SU-DHL-6 (cell line): ENCODE measurements around the gene GABRA4.

Experiments used
- H2AFZ ChIP-seq: fragments of 200-600 bp; sonication (generic); 2 replicates; pipeline ENCODE4 v1.6.1; 2014; ENCODE audit warnings: low read depth, mild to moderate bottlenecking, moderate library complexity, mixed read lengths, antibody characterized with exemption, low read length; ENCODE audit not compliant: severe bottlenecking
- H3F3A ChIP-seq: fragments of 200-600 bp; shearing (Covaris generic); 2 replicates; pipeline ENCODE4 v1.6.0; 2016; ENCODE audit warnings: antibody characterized with exemption, mild to moderate bottlenecking; ENCODE audit not compliant: insufficient read depth
- H3K27ac ChIP-seq: fragments of 200-600 bp; sonication (generic); 2 replicates; pipeline ENCODE4 v1.5.1; 2016; ENCODE audit warnings: low read depth, mild to moderate bottlenecking, low read length, moderate library complexity, mixed read lengths
- H3K27me3 ChIP-seq: fragments of 200-600 bp; sonication (generic), shearing (Covaris generic); 2 replicates; pipeline ENCODE4 v1.6.0; 2014; ENCODE audit warnings: mild to moderate bottlenecking, low read length
- H3K36me3 ChIP-seq: fragments of 200-600 bp; sonication (generic); 2 replicates; pipeline ENCODE4 v1.6.1; 2014; ENCODE audit warnings: mild to moderate bottlenecking, low read length, mixed read lengths
- H3K4me2 ChIP-seq: fragments of 300-600, 200-600 bp; shearing (Covaris generic), sonication (generic); 2 replicates; pipeline ENCODE4 v1.6.0; 2014; ENCODE audit warnings: low read length, low read depth, mild to moderate bottlenecking; ENCODE audit not compliant: poor library complexity, severe bottlenecking
- H3K4me3 ChIP-seq: fragments of 200-600 bp; sonication (generic); 2 replicates; pipeline ENCODE4 v1.5.1; 2014; ENCODE audit warnings: antibody characterized with exemption, low read length, mild to moderate bottlenecking, mixed read lengths; ENCODE audit not compliant: insufficient read depth, poor library complexity, severe bottlenecking
- H3K79me2 ChIP-seq: fragments of 200-600 bp; sonication (generic); 2 replicates; pipeline ENCODE4 v1.6.1; 2014; ENCODE audit warnings: mild to moderate bottlenecking, low read length, moderate library complexity; ENCODE audit not compliant: insufficient read depth
- H3K9ac ChIP-seq: fragments of 200-600 bp; sonication (generic); 2 replicates; pipeline ENCODE4 v1.7.0; 2014; ENCODE audit warnings: mild to moderate bottlenecking, low read length
- H3K9me2 ChIP-seq: fragments of 200-600 bp; sonication (generic); replicated peaks from 2 replicates; pipeline ENCODE4 v1.6.1; 2014; ENCODE audit warnings: low read length; ENCODE audit not compliant: insufficient read depth
- H3K9me3 ChIP-seq: fragments of 200-600 bp; sonication (generic); 2 replicates; pipeline ENCODE4 v1.6.1; 2014; ENCODE audit warnings: low read length, mixed read lengths; ENCODE audit not compliant: insufficient read depth
- H4K20me1 ChIP-seq: fragments of 200-600 bp; sonication (generic); 2 replicates; pipeline ENCODE4 v1.6.1; 2014; ENCODE audit warnings: low read depth, mild to moderate bottlenecking, antibody characterized with exemption, low read length, moderate library complexity, mixed read lengths
- CTCF ChIP-seq: fragments of 200-600 bp; sonication (generic); IDR thresholded peaks from one replicate; pipeline ENCODE4 v1.5.1; 2017; ENCODE audit warnings: antibody characterized with exemption, mild to moderate bottlenecking, low read length, moderate library complexity; ENCODE audit not compliant: insufficient read depth, poor library complexity, severe bottlenecking
- EZH2phosphoT487 ChIP-seq: fragments of 200-600 bp; sonication (generic), shearing (Covaris generic); conservative IDR thresholded peaks from 2 replicates; pipeline ENCODE4 v1.6.1; 2018; ENCODE audit warnings: mild to moderate bottlenecking, antibody characterized with exemption, low read length, moderate library complexity, mixed read lengths

The GABRA4 gene

DNA sequence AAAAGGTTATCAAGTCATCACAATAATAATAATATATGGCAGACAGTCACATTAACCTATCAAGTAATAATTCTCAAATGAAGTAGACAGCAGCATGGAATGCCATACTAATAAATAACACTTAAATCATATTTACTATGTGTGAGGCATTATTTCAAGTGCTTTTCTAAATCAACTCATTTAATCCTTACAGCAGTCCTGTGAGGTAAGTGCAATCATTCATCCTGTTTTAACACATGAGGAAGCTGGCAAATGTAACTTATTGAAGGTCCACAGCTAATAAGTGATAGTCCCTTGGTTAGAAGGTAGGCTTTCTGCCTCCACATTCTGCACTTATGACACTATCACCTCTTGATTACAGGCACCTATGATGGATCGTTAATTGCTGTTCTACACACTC, 24.5 kb downstream of the GABRA4 start:
- H3K4me3 ChIP-seq, result no peak overlapping the region
- H3K4me2 ChIP-seq, result no peak overlapping the region
- TF ChIP-seq CTCF (no peak), EZH2phosphoT487 (no peak)
- H3K9ac ChIP-seq, result no peak overlapping the region
- H3K79me2 ChIP-seq, result no peaks in the 10 kb centered on the region
- no peak overlapping the region for H3K27ac ChIP-seq
- H4K20me1 ChIP-seq, result no peaks in the 10 kb centered on the region
- no peaks in the 10 kb centered on the region for H3K9me3 ChIP-seq
- no peaks in the 10 kb centered on the region for H3K36me3 ChIP-seq
- no peaks in the 10 kb centered on the region for H3K9me2 ChIP-seq
- H2AFZ ChIP-seq, result no peak overlapping the region
- H3F3A ChIP-seq, result no peaks in the 10 kb centered on the region
- no peaks in the 10 kb centered on the region for H3K27me3 ChIP-seq

DNA sequence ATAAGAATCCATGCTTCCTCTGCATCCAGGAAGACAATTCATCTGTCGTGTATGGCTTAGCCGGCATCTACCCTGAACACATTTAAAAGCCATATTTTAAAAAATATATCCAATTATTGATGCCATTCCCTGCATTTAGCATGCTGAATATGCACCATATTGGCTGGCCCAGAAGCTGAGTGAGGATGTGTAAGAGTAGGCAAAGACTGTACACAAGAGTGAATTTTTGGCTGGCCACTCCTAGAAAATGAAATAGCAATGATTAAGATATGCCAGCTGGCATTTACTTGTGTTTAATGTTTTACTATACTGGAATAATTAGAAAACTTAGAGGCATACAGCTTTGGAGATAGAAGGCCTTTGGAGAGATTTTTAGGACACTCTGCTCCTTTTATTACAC, 25.8 kb downstream of the GABRA4 start:
- H3K4me2 ChIP-seq, result no peak overlapping the region
- no peaks in the 10 kb centered on the region for H3F3A ChIP-seq
- no peak overlapping the region for H3K27ac ChIP-seq
- no peaks in the 10 kb centered on the region for H3K9me2 ChIP-seq
- no peaks in the 10 kb centered on the region for H3K79me2 ChIP-seq
- no peaks in the 10 kb centered on the region for H3K36me3 ChIP-seq
- no peak overlapping the region for H3K4me3 ChIP-seq
- no peak overlapping the region for H2AFZ ChIP-seq
- no peak overlapping the region for H3K9ac ChIP-seq
- H3K9me3 ChIP-seq, result no peaks in the 10 kb centered on the region
- no peaks in the 10 kb centered on the region for H3K27me3 ChIP-seq
- H4K20me1 ChIP-seq, result no peaks in the 10 kb centered on the region
- TF ChIP-seq EZH2phosphoT487, result no peak
- no peak for TF ChIP-seq CTCF

DNA sequence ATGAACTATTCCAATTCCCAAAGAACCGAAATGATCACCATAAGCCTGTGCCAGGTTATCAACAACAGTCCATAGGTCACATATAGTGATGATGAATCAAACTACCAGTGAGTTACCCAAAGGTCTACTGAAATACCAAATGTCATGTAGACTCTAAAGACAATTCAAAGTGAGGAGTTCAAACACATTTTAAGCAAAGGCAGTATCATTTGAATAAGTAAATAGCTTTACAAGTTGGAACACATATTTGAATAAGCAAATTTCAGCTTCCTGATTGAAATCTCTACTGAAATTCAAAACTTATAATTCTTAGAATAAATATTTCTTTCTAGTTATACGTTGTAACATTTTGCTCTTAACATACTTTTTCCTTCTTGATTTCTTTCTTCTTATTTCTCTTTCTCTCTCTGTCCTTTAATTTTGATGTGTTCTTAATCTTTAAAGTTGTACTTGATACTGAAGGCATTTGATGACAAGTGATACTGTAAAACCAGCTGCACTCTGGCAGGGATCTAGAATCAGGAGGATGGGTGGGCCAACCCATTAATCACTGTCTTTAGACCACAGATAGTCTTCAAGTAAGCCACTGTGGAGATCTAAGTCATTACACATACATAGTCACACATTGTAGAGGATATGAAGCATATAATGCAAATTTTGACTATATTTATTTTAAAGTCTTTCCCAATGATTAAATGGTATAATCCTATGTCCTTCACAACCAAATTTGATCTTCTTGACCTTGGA, 34.5 kb downstream of the GABRA4 start:
- H3K4me2 ChIP-seq, result no peak overlapping the region
- no peak for TF ChIP-seq EZH2phosphoT487
- no peak for TF ChIP-seq CTCF
- no peaks in the 10 kb centered on the region for H3K79me2 ChIP-seq
- no peak overlapping the region for H2AFZ ChIP-seq
- H3K27me3 ChIP-seq, result no peaks in the 10 kb centered on the region; the same call in 1 of the 2 replicates
- no peaks in the 10 kb centered on the region for H3K36me3 ChIP-seq
- no peaks in the 10 kb centered on the region for H4K20me1 ChIP-seq
- no peak overlapping the region for H3K9ac ChIP-seq
- H3K4me3 ChIP-seq, result no peak overlapping the region
- H3K9me3 ChIP-seq, result no peaks in the 10 kb centered on the region
- H3F3A ChIP-seq, result no peaks in the 10 kb centered on the region
- H3K27ac ChIP-seq, result no peak overlapping the region
- no peaks in the 10 kb centered on the region for H3K9me2 ChIP-seq
